Hypothalamus (tissue), 51 donors: Measurements from ENCODE around the gene C1orf226.
A peak's percentile ranks its signal among the peaks of the same experiment; 100 is the strongest.
"Not testable (repeated sequence)": the region's sequence is repeated elsewhere in the genome, so short reads cannot be mapped to it uniquely, and the experiment has no call there.

Experiments
- DNase-seq, 51 donors: peaks; one replicate each; lab custom pipeline; 2025; lab: John Stamatoyannopoulos, UW

The C1orf226 gene

GRCh38 chr1:162404550-162405160, 23.1 kb downstream of the C1orf226 start:
- no peak for DNase-seq

- no peak for DNase-seq
Measured at GRCh38 chr1:162405800-162406199, 24.3 kb downstream of the C1orf226 start.

- DNase-seq: no peak
Measured at GRCh38 chr1:162406811-162407210, 25.3 kb downstream of the C1orf226 start.

- no peak for DNase-seq
Measured at GRCh38 chr1:162407539-162407938, 26.0 kb downstream of the C1orf226 start.

- DNase-seq: no peak
Measured at GRCh38 chr1:162412002-162412401, 30.5 kb downstream of the C1orf226 start, which contains the start of gene SH2D1B. Gene SH2D1B, minus strand, starts transcription at chr1:162412136. Its CDS starts 120 bp downstream, at chr1:162412016.

GRCh38 chr1:162416215-162416614, 34.7 kb downstream of the C1orf226 start:
- DNase-seq: no peak

- no peak for DNase-seq
Measured at GRCh38 chr1:162416909-162417308, 35.4 kb downstream of the C1orf226 start.

GRCh38 chr1:162417650-162418049, 36.1 kb downstream of the C1orf226 start:
- no peak for DNase-seq

GRCh38 chr1:162418584-162418983, 37.1 kb downstream of the C1orf226 start:
- not testable (repeated sequence) for DNase-seq

- not testable (repeated sequence) for DNase-seq
Measured at GRCh38 chr1:162419450-162419931, 38.0 kb downstream of the C1orf226 start.

GRCh38 chr1:162420120-162420519, 38.6 kb downstream of the C1orf226 start:
- no peak for DNase-seq

GRCh38 chr1:162421258-162422164, 40.0 kb downstream of the C1orf226 start:
- DNase-seq: no peak

GRCh38 chr1:162422662-162423375, 41.3 kb downstream of the C1orf226 start:
- DNase-seq: peak in 1 of 51 donors; percentile 15

GRCh38 chr1:162430583-162430982, 49.1 kb downstream of the C1orf226 start:
- DNase-seq: no peak

GRCh38 chr1:162432977-162433713, 51.6 kb downstream of the C1orf226 start:
- not testable (repeated sequence) for DNase-seq
